Activated CD4-positive, alpha-beta memory T cell treated with anti-CD3 and anti-CD28 coated beads for 36 hours (primary cell): ENCODE measurements around the gene IFT20. TPM values are rescaled to one million over a fixed set of nuclear protein-coding genes. Genes with fewer than 3 reads are reported as not detected.

Experiments used
- CTCF ChIA-PET: fragments of 350-600 bp; sonication (Branson Sonifier 250); formaldehyde crosslinking; loops from one replicate; lab custom pipeline; 2021; ENCODE audit warnings: antibody characterized with exemption, inconsistent platforms; lab: Charles Lee
- POLR2A ChIA-PET: fragments of 350-600 bp; sonication (Branson Sonifier 250); formaldehyde crosslinking; loops from one replicate; lab custom pipeline; 2021; ENCODE audit warnings: antibody characterized with exemption; lab: Charles Lee
- DNase-seq: peaks from one replicate; pipeline ENCODE4 v3.0.0-alpha.2; 2020
- H3K27ac Mint-ChIP-seq: one replicate; pipeline ENCODE4 v1.8.0; 2021; ENCODE audit warnings: mixed read lengths
- H3K27me3 Mint-ChIP-seq: one replicate; pipeline ENCODE4 v1.8.0; 2021; ENCODE audit warnings: mixed read lengths
- H3K36me3 Mint-ChIP-seq: one replicate; pipeline ENCODE4 v1.8.0; 2021; ENCODE audit warnings: mixed read lengths
- H3K4me1 Mint-ChIP-seq: one replicate; pipeline ENCODE4 v1.8.0; 2021; ENCODE audit warnings: low read depth, mixed read lengths
- H3K4me3 Mint-ChIP-seq: one replicate; pipeline ENCODE4 v1.8.0; 2021; ENCODE audit warnings: mild to moderate bottlenecking, mixed read lengths
- H3K9me3 Mint-ChIP-seq: one replicate; pipeline ENCODE4 v1.8.0; 2021; ENCODE audit warnings: mixed read lengths
- intact Hi-C: fragments of 100-400 bp; cut with micrococcal nuclease; formaldehyde crosslinking; loops from one replicate; pipeline ENCODE4 v1.15.1; 2023
- total RNA-seq, 2 experiments: library from RNA; stranded (reverse); gene quantifications; one replicate each; pipeline ENCODE4 v1.2.3, GENCODE V29; 2021

IFT20 gene
- total RNA-seq, 2 experiments from 2014 or later: 20.3 to 20.6 TPM

- H3K27me3 Mint-ChIP-seq: no peaks in the 10 kb centered on the region
- DNase-seq: no peak
- H3K4me1 Mint-ChIP-seq: peaks cover 22% of the 10 kb centered on the region
- H3K4me3 Mint-ChIP-seq: peak overlapping the region; percentile 82
- intact Hi-C loops: loop anchor here (1.0 to 5.0 kb wide), 4 partner anchors 16 to 277 kb away; partner anchors contain the start of genes IFT20, NLK, SARM1 and TNFAIP1
- H3K9me3 Mint-ChIP-seq: no peaks in the 10 kb centered on the region
- POLR2A ChIA-PET: interaction anchor here (1.0 to 4.0 kb wide), 4 partner anchors 11 to 38 kb away, joined by 3 to 21 read pairs (median 3); partner anchors contain the start of genes IFT20, POLDIP2 and TNFAIP1
- CTCF ChIA-PET: interaction anchor here (1.1 to 2.5 kb wide), 4 partner anchors 15 to 514 kb away, joined by 3 to 13 read pairs (median 3); partner anchors contain the start of genes IFT20 and TNFAIP1
- H3K36me3 Mint-ChIP-seq: peaks cover 12% of the 10 kb centered on the region
- peak overlapping the region; percentile 42 for H3K27ac Mint-ChIP-seq
These were observed 15.7 kb downstream of the IFT20 start for GRCh38 chr17:28319598-28319935.

- Mint-ChIP-seq H3K27me3 (no peaks in the 10 kb centered on the region), H3K4me3 (peak within 1 kb of the TSS; percentile 82), H3K9me3 (no peaks in the 10 kb centered on the region), H3K27ac (peak within 1 kb of the TSS; percentile 42), H3K36me3 (peaks cover 12% of the 10 kb centered on the region), H3K4me1 (peaks cover 22% of the 10 kb centered on the region)
- POLR2A ChIA-PET: interaction anchor here (0.6 to 4.0 kb wide), 6 partner anchors 12 to 38 kb away, joined by 3 to 21 read pairs (median 4); partner anchors contain the start of genes IFT20, POLDIP2 and TNFAIP1
- intact Hi-C loops: loop anchor here (1.0 to 5.0 kb wide), 4 partner anchors 16 to 277 kb away; partner anchors contain the start of genes IFT20, NLK, SARM1 and TNFAIP1
- peak; percentile 96 for DNase-seq
- CTCF ChIA-PET: interaction anchor here (0.6 to 2.5 kb wide), 9 partner anchors 16 to 513 kb away, joined by 3 to 13 read pairs (median 3); partner anchors contain the start of genes IFT20 and TNFAIP1
These were observed 16.3 kb downstream of the IFT20 start, which contains the start of gene TMEM97 for GRCh38 chr17:28318759-28319597. Gene TMEM97 (plus strand): TSS chr17:28319200. CDS start chr17:28319240, 40 bp downstream.

- peaks cover 22% of the 10 kb centered on the region for H3K4me1 Mint-ChIP-seq
These were observed 17.1 kb downstream of the IFT20 start for GRCh38 chr17:28317966-28318758.

GRCh38 chr17:28317099-28317965, 17.9 kb downstream of the IFT20 start:
- DNase-seq: no peak
- H3K4me1 Mint-ChIP-seq: peaks cover 22% of the 10 kb centered on the region
- H3K36me3 Mint-ChIP-seq: peaks cover 12% of the 10 kb centered on the region
- CTCF ChIA-PET: interaction anchor here (0.6 to 1.2 kb wide), 4 partner anchors 18 to 424 kb away, joined by 3 to 6 read pairs (median 3); partner anchors contain the start of genes IFT20, LYRM9 and TNFAIP1
- peak overlapping the region; percentile 82 for H3K4me3 Mint-ChIP-seq
- H3K27me3 Mint-ChIP-seq: no peaks in the 10 kb centered on the region
- H3K9me3 Mint-ChIP-seq: no peaks in the 10 kb centered on the region
- no peak overlapping the region for H3K27ac Mint-ChIP-seq
- intact Hi-C loops: loop anchor here (5.0 kb wide), 2 partner anchors 40 to 275 kb away; partner anchors contain the start of gene NLK
- POLR2A ChIA-PET: interaction anchor here (1.4 to 4.0 kb wide), 3 partner anchors 18 to 40 kb away, joined by 6 to 21 read pairs (median 8); partner anchors contain the start of genes IFT20, POLDIP2 and TNFAIP1

More at GRCh38 chr17:28317966-28318758, 17.1 kb downstream of the IFT20 start:
- ChIA-PET POLR2A (interaction anchor here (1.4 to 4.0 kb wide), 3 partner anchors 18 to 39 kb away, joined by 6 to 21 read pairs (median 8); partner anchors contain the start of genes IFT20, POLDIP2 and TNFAIP1), CTCF (interaction anchor here (0.6 to 1.2 kb wide), 7 partner anchors 17 to 425 kb away, joined by 3 to 6 read pairs (median 3); partner anchors contain the start of genes IFT20, LYRM9 and TNFAIP1)
- intact Hi-C loops: loop anchor here (5.0 kb wide), 2 partner anchors 41 to 276 kb away; partner anchors contain the start of gene NLK
- peaks cover 12% of the 10 kb centered on the region for H3K36me3 Mint-ChIP-seq
- no peaks in the 10 kb centered on the region for H3K27me3 Mint-ChIP-seq
- H3K9me3 Mint-ChIP-seq: no peaks in the 10 kb centered on the region
- peak overlapping the region; percentile 82 for H3K4me3 Mint-ChIP-seq
- H3K27ac Mint-ChIP-seq: peak overlapping the region; percentile 42
- DNase-seq: no peak

GRCh38 chr17:28315846-28316705, 19.2 kb downstream of the IFT20 start:
- H3K4me3 Mint-ChIP-seq: no peak overlapping the region
- peaks cover 21% of the 10 kb centered on the region for H3K4me1 Mint-ChIP-seq
- H3K36me3 Mint-ChIP-seq: peaks cover 10% of the 10 kb centered on the region
- ChIA-PET POLR2A (no interaction called here), CTCF (no interaction called here)
- no peak for DNase-seq
- no peaks in the 10 kb centered on the region for H3K9me3 Mint-ChIP-seq
- no peaks in the 10 kb centered on the region for H3K27me3 Mint-ChIP-seq
- H3K27ac Mint-ChIP-seq: no peak overlapping the region
- intact Hi-C loops: loop anchor here (5.0 kb wide), 2 partner anchors 39 to 274 kb away; partner anchors contain the start of gene NLK

GRCh38 chr17:28313841-28314240, 21.4 kb downstream of the IFT20 start:
- H3K4me1 Mint-ChIP-seq: peaks cover 9% of the 10 kb centered on the region
- H3K27ac Mint-ChIP-seq: no peak overlapping the region
- no peaks in the 10 kb centered on the region for H3K27me3 Mint-ChIP-seq
- no peak overlapping the region for H3K4me3 Mint-ChIP-seq
- no peaks in the 10 kb centered on the region for H3K9me3 Mint-ChIP-seq
- H3K36me3 Mint-ChIP-seq: no peaks in the 10 kb centered on the region
- intact Hi-C loops: no loop called here
- ChIA-PET POLR2A (no interaction called here), CTCF (interaction anchor here (1.2 kb wide), 1 partner anchor 22 kb away, joined by 3 read pairs; the partner anchor contains the start of genes IFT20 and TNFAIP1)
- DNase-seq: no peak

- no peak for DNase-seq
- Mint-ChIP-seq H3K9me3 (no peaks in the 10 kb centered on the region), H3K27me3 (peaks cover 17% of the 10 kb centered on the region), H3K4me3 (no peak overlapping the region), H3K36me3 (no peaks in the 10 kb centered on the region), H3K27ac (no peak overlapping the region), H3K4me1 (no peaks in the 10 kb centered on the region)
- CTCF ChIA-PET: no interaction called here
- intact Hi-C loops: no loop called here
- POLR2A ChIA-PET: no interaction called here
These were observed 28.3 kb downstream of the IFT20 start for GRCh38 chr17:28306954-28307401.

GRCh38 chr17:28298449-28298848, 36.8 kb downstream of the IFT20 start:
- Mint-ChIP-seq H3K27me3 (peaks cover 9% of the 10 kb centered on the region), H3K4me3 (no peak overlapping the region), H3K9me3 (no peaks in the 10 kb centered on the region), H3K4me1 (peaks cover 15% of the 10 kb centered on the region), H3K27ac (no peak overlapping the region), H3K36me3 (no peaks in the 10 kb centered on the region)
- no peak for DNase-seq
- ChIA-PET CTCF (interaction anchor here (1.1 kb wide), 1 partner anchor 64 kb away, joined by 3 read pairs; no protein-coding TSS in a partner anchor), POLR2A (no interaction called here)
- intact Hi-C loops: no loop called here

GRCh38 chr17:28295677-28296578, 39.3 kb downstream of the IFT20 start:
- POLR2A ChIA-PET: interaction anchor here (0.8 to 1.3 kb wide), 3 partner anchors 15 to 24 kb away, joined by 3 to 6 read pairs (median 5); no protein-coding TSS in a partner anchor
- peak overlapping the region; percentile 55 for H3K27ac Mint-ChIP-seq

More at GRCh38 chr17:28295677-28296578, 39.3 kb downstream of the IFT20 start:
- DNase-seq: no peak
- intact Hi-C loops: loop anchor here (1.0 kb wide), 1 partner anchor 18 kb away; no protein-coding TSS in a partner anchor
- no peak overlapping the region for H3K4me3 Mint-ChIP-seq
- peaks cover 14% of the 10 kb centered on the region for H3K27me3 Mint-ChIP-seq
- H3K4me1 Mint-ChIP-seq: peaks cover 15% of the 10 kb centered on the region
- H3K9me3 Mint-ChIP-seq: no peaks in the 10 kb centered on the region
- no peaks in the 10 kb centered on the region for H3K36me3 Mint-ChIP-seq
- CTCF ChIA-PET: interaction anchor here (1.1 to 1.9 kb wide), 4 partner anchors 11 to 24 kb away, joined by 3 to 4 read pairs (median 3); partner anchors contain the start of gene TMEM97
